ENCODE measurements around the gene PEX16. TPM values are rescaled to one million over a fixed set of nuclear protein-coding genes. Genes with fewer than 3 reads are reported as not detected.

The PEX16 gene
- total and polyA plus RNA-seq, 11 donors: 10.4 to 22.8 (median 16.3) TPM

- H3K9me3 ChIP-seq: no peaks in the 10 kb centered on the region
- H3K27me3 ChIP-seq: peaks cover 0 to 34% (median 0%) of the 10 kb centered on the region in 9 donors
- TF ChIP-seq CTCF (IDR thresholded peaks at IDR 0.05): no peak
- no peak for TF ChIP-seq POLR2A (IDR thresholded peaks at IDR 0.05)
- no peak overlapping the region for H3K27ac ChIP-seq
- WGBS, 4 donors: 92 to 95% (median 93%) methylated on average over 6 of the region's 6 CpGs
- ATAC-seq (no peak), DNase-seq (peak in 1 of 5 donors; percentile 35)
- peaks cover 5 to 38% (median 23%) of the 10 kb centered on the region in 12 donors for H3K4me1 ChIP-seq
- no peaks in the 10 kb centered on the region for H3K36me3 ChIP-seq
- H3K4me3 ChIP-seq: no peak overlapping the region
- intact Hi-C loops (cut with DNase I): no loop called here
Measured at GRCh38 chr11:45897556-45897955, 20.1 kb downstream of the PEX16 start.

- H3K4me3 ChIP-seq: no peak overlapping the region
- H3K4me1 ChIP-seq: peaks cover 5 to 37% (median 23%) of the 10 kb centered on the region in 12 donors
- ATAC-seq (no peak), DNase-seq (peak in 1 of 5 donors; percentile 42)
- H3K27ac ChIP-seq: no peak overlapping the region
- TF ChIP-seq POLR2A (IDR thresholded peaks at IDR 0.05): no peak
- TF ChIP-seq CTCF (IDR thresholded peaks at IDR 0.05): no peak
- 22 to 49% (median 26%) methylated on average over 11 to 19 of the region's 19 CpGs for WGBS, 4 donors
- H3K9me3 ChIP-seq: no peaks in the 10 kb centered on the region
- intact Hi-C loops (cut with DNase I): no loop called here
- H3K36me3 ChIP-seq: no peaks in the 10 kb centered on the region
- peaks cover 0 to 34% (median 0%) of the 10 kb centered on the region in 9 donors for H3K27me3 ChIP-seq
Measured at GRCh38 chr11:45896422-45896984, 21.2 kb downstream of the PEX16 start.

- DNase-seq (peak in 1 of 5 donors; percentile 19), ATAC-seq (no peak)
- Histone ChIP-seq H3K4me1 (peaks cover 2 to 29% (median 15%) of the 10 kb centered on the region in 12 donors), H3K36me3 (no peaks in the 10 kb centered on the region), H3K27me3 (peaks cover 0 to 30% (median 0%) of the 10 kb centered on the region in 9 donors), H3K4me3 (no peak overlapping the region), H3K9me3 (no peaks in the 10 kb centered on the region), H3K27ac (no peak overlapping the region)
- WGBS, 4 donors: 89 to 95% (median 91%) methylated on average over 8 of the region's 8 CpGs
- TF ChIP-seq POLR2A (IDR thresholded peaks at IDR 0.05) (no peak), CTCF (IDR thresholded peaks at IDR 0.05) (no peak)
- intact Hi-C loops (cut with DNase I): no loop called here
Measured at GRCh38 chr11:45895553-45896259, 22.0 kb downstream of the PEX16 start.

- WGBS, 4 donors: 83 to 86% (median 84%) methylated on average over 5 to 6 of the region's 6 CpGs
- intact Hi-C loops (cut with DNase I): no loop called here
- H3K4me1 ChIP-seq: peaks cover 0 to 19% (median 10%) of the 10 kb centered on the region in 12 donors
- DNase-seq (peak in 1 of 5 donors; percentile 22), ATAC-seq (no peak)
- H3K36me3 ChIP-seq: no peaks in the 10 kb centered on the region
- H3K9me3 ChIP-seq: no peaks in the 10 kb centered on the region
- TF ChIP-seq POLR2A (IDR thresholded peaks at IDR 0.05) (no peak), CTCF (IDR thresholded peaks at IDR 0.05) (no peak)
- H3K27me3 ChIP-seq: peaks cover 0 to 24% (median 0%) of the 10 kb centered on the region in 9 donors
- no peak overlapping the region for H3K27ac ChIP-seq
- H3K4me3 ChIP-seq: no peak overlapping the region
Measured at GRCh38 chr11:45894555-45895247, 23.0 kb downstream of the PEX16 start.

Measured in heart left ventricle (tissue), 16 donors.